HepG2 (cell line): ENCODE measurements around the gene TK1. TPM values are rescaled to one million over a fixed set of nuclear protein-coding genes. Genes with fewer than 3 reads are reported as not detected.

Source experiments
- CERS6 ChIP-seq: sonication (generic); formaldehyde crosslinking; IDR thresholded peaks from 2 replicates; pipeline ENCODE4 v1.5.0; 2020; ENCODE audit warnings: missing genetic modification reagents
- GATAD2A ChIP-seq: IDR thresholded peaks from 2 replicates; pipeline ENCODE4 v1.6.1; 2016
- HNRNPH1 ChIP-seq: fragments of 200-400 bp; formaldehyde crosslinking; optimal IDR thresholded peaks from 2 replicates; pipeline ENCODE3; 2017; ENCODE audit warnings: mild to moderate bottlenecking, low read depth, low read length
- IRF2 ChIP-seq: IDR thresholded peaks from 2 replicates; pipeline ENCODE4 v1.6.1; 2018; ENCODE audit warnings: missing genetic modification reagents, missing compliant biosample characterization
- ISX ChIP-seq: sonication (generic); formaldehyde crosslinking; conservative IDR thresholded peaks from 2 replicates; pipeline ENCODE4 v1.5.0; 2020; ENCODE audit warnings: missing genetic modification reagents
- JUND ChIP-seq: sonication (generic); formaldehyde crosslinking; IDR thresholded peaks from 2 replicates; pipeline ENCODE4 v1.8.0; 2022; ENCODE audit warnings: mild to moderate bottlenecking, missing genetic modification reagents
- KLF12 ChIP-seq: sonication (generic); formaldehyde crosslinking; IDR thresholded peaks from 2 replicates; pipeline ENCODE4 v1.4.0; 2020; ENCODE audit warnings: missing genetic modification reagents, borderline replicate concordance
- NFE2L1 ChIP-seq: sonication (generic); formaldehyde crosslinking; IDR thresholded peaks from 2 replicates; pipeline ENCODE4 v1.4.0; 2020; ENCODE audit warnings: missing genetic modification reagents, mild to moderate bottlenecking, borderline replicate concordance
- PITX1 ChIP-seq: sonication (generic); formaldehyde crosslinking; IDR thresholded peaks from 2 replicates; pipeline ENCODE4 v1.5.1; 2020; ENCODE audit warnings: mild to moderate bottlenecking, missing genetic modification reagents
- SMAD3 ChIP-seq: sonication (generic); formaldehyde crosslinking; IDR thresholded peaks from 2 replicates; pipeline ENCODE4 v1.4.0; 2020; ENCODE audit warnings: missing genetic modification reagents
- SMARCC2 ChIP-seq: fragments of 450-650 bp; IDR thresholded peaks from 2 replicates; pipeline ENCODE4 v1.6.1; 2017; ENCODE audit warnings: antibody characterized with exemption, mild to moderate bottlenecking
- STAG1 ChIP-seq: sonication (generic); formaldehyde crosslinking; IDR thresholded peaks from 2 replicates; pipeline ENCODE4 v1.4.0; 2020; ENCODE audit warnings: missing genetic modification reagents
- SYNCRIP ChIP-seq: fragments of 200-400 bp; formaldehyde crosslinking; IDR thresholded peaks from 2 replicates; pipeline ENCODE4 v1.6.1; 2018; ENCODE audit warnings: mild to moderate bottlenecking, low read depth, low read length; ENCODE audit not compliant: insufficient read depth
- TAF15 ChIP-seq: fragments of 200-400 bp; formaldehyde crosslinking; IDR thresholded peaks from one replicate; pipeline ENCODE4 v1.6.1; 2018; ENCODE audit warnings: mild to moderate bottlenecking, low read depth, low read length; ENCODE audit not compliant: poor library complexity, severe bottlenecking
- TEAD2 ChIP-seq: sonication (generic); formaldehyde crosslinking; IDR thresholded peaks from 2 replicates; pipeline ENCODE4 v1.9.0; 2021; ENCODE audit warnings: missing genetic modification reagents
- TOPORS ChIP-seq: sonication (generic); formaldehyde crosslinking; IDR thresholded peaks from 2 replicates; pipeline ENCODE4 v1.8.0; 2023; ENCODE audit warnings: mild to moderate bottlenecking, missing genetic modification reagents
- YEATS4 ChIP-seq: sonication (generic); formaldehyde crosslinking; IDR thresholded peaks from 2 replicates; pipeline ENCODE4 v1.4.0; 2020; ENCODE audit warnings: missing genetic modification reagents, borderline replicate concordance
- ZBTB26 ChIP-seq: IDR thresholded peaks from 2 replicates; pipeline ENCODE4 v1.6.1; 2016; ENCODE audit warnings: missing compliant biosample characterization, missing genetic modification reagents, borderline replicate concordance
- ZMYM4 ChIP-seq: sonication (generic); formaldehyde crosslinking; IDR thresholded peaks from 2 replicates; pipeline ENCODE4 v1.8.1; 2023; ENCODE audit warnings: mild to moderate bottlenecking, missing genetic modification reagents
- ZNF230 ChIP-seq: sonication (generic); formaldehyde crosslinking; IDR thresholded peaks from 2 replicates; pipeline ENCODE4 v1.4.0; 2020; ENCODE audit warnings: mild to moderate bottlenecking, missing genetic modification reagents
- ZNF234 ChIP-seq: sonication (generic); formaldehyde crosslinking; conservative IDR thresholded peaks from 2 replicates; pipeline ENCODE4 v1.5.1; 2020; ENCODE audit warnings: mild to moderate bottlenecking, missing genetic modification reagents
- ZNF235 ChIP-seq: sonication (generic); formaldehyde crosslinking; IDR thresholded peaks from 2 replicates; pipeline ENCODE4 v1.8.1; 2023; ENCODE audit warnings: mild to moderate bottlenecking, missing genetic modification reagents, borderline replicate concordance
- ZNF382 ChIP-seq: sonication (generic); formaldehyde crosslinking; IDR thresholded peaks from 2 replicates; pipeline ENCODE4 v1.5.0; 2020; ENCODE audit warnings: missing genetic modification reagents, mild to moderate bottlenecking, borderline replicate concordance
- ZNF605 ChIP-seq: sonication (generic); formaldehyde crosslinking; IDR thresholded peaks from 2 replicates; pipeline ENCODE4 v1.8.0; 2022; ENCODE audit warnings: mild to moderate bottlenecking, missing genetic modification reagents
- ZNF619 ChIP-seq: sonication (generic); formaldehyde crosslinking; IDR thresholded peaks from 2 replicates; pipeline ENCODE4 v1.4.0; 2020; ENCODE audit warnings: mild to moderate bottlenecking, missing genetic modification reagents
- ZSCAN21 ChIP-seq: sonication (generic); formaldehyde crosslinking; IDR thresholded peaks from 2 replicates; pipeline ENCODE4 v1.8.0; 2022; ENCODE audit warnings: mild to moderate bottlenecking, missing genetic modification reagents, moderate library complexity, borderline replicate concordance
- ZSCAN31 ChIP-seq: sonication (generic); formaldehyde crosslinking; IDR thresholded peaks from 2 replicates; pipeline ENCODE4 v1.5.0; 2020; ENCODE audit warnings: low read depth, mild to moderate bottlenecking, missing genetic modification reagents
- polyA plus RNA-seq, 8 experiments: library from polyadenylated mRNA; depleted of rRNA in 3 of 8; stranded (reverse) in 7 of 8; unstranded in 1 of 8; fragments of >200 nt; fragmentation: Illumina TruSeq in 4 of 8; extraction: Trizol in 4 of 8; gene quantifications; 2 replicates each; pipeline versions ENCODE4 v1.2.1 to v1.2.3, GENCODE V29; 2011 to 2016; ENCODE audit warnings: low read depth in 4 of 8, missing spikeins in 1 of 8, mixed read lengths in 1 of 8; ENCODE audit not compliant: insufficient read depth in 1 of 8
- total RNA-seq, 5 experiments: library from RNA; depleted of rRNA; stranded (reverse); fragments of >200 nt; fragmentation: Illumina TruSeq; extraction: Trizol; gene quantifications; 2 replicates each; pipeline ENCODE4 v1.2.3, GENCODE V29; 2016; ENCODE audit warnings: low read depth in 1 of 5
- TF ChIP-seq, protein P1 (sequence below): sonication (generic); formaldehyde crosslinking; IDR thresholded peaks from 2 replicates; pipeline ENCODE4 v1.8.0; 2022; ENCODE audit warnings: missing genetic modification reagents, mild to moderate bottlenecking, inconsistent platforms, borderline replicate concordance

TK1 gene
- total and polyA plus RNA-seq, 2 of the 13 experiments (the other 11 are each of a cell fraction or from before 2014, with no cell fraction given), result 45.0 to 96.0 TPM

DNA sequence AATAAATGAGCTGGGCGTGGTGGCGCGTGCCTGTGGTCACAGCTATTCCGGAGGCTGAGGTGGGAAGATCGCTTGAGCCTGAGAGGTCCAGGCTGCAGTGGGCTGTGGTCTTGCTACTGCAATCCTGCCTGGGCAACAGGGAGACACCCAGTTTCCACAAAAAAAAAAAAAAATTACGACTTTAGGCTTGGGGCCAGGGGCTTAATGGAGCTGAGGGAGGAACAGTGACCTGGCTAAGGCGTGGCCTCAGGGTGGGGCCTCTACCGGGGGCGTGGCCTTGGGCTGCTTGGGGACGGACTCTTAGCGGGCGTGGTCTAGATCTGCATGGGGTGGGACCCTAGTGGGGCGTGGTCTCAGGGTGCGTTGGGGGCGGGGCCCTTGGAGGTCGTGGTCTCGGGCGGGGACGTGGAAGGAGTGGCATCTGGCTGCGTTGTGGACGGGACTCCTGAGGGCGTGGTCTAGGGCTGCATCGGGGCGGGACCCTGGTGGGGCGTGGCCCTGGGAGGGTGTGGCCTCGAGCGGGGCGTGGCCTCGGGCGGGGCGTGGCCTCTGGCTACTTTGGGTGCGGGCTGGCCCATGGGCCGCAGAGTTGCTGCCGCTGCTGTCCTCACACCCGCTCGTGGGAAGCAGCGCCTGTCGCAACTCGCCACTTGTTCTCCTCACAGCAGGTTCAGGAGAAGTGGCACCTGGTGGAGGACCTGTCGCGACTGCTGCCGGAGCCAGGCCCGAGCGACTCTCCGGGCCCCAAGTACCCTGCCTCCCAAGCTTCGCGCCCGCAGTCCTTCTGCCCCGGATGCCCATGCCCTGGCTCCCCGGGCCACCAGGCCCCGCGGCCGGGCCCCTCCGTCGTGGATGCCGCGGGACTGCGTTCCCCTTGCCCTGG is 46.4 kb downstream of the TK1 start (continued):
- TF ChIP-seq, protein P1, sequence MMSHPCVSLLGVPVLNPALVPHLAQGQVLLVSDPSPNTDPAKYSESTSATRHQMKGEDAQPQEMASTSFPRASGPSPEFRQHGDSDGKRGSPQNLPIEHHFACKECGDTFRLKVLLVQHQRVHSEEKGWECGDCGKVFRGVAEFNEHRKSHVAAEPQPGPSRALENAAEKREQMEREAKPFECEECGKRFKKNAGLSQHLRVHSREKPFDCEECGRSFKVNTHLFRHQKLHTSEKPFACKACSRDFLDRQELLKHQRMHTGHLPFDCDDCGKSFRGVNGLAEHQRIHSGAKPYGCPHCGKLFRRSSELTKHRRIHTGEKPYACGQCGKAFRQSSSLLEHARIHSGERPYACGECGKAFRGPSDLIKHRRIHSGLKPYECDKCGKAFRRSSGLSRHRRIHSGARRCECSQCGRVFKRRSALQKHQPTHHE (CRISPR knock-in tag), result peak; percentile 82; the same call in 1 of the 2 replicates
- TF ChIP-seq ZSCAN31 (CRISPR knock-in tag), result 0 out of 2 replicates have a peak, but pooled peaks have one; percentile 28
- 0 out of 2 replicates have a peak, but pooled peaks have one; percentile 49 for TF ChIP-seq CERS6 (CRISPR knock-in tag)
- no peak for TF ChIP-seq ZNF234 (CRISPR knock-in tag)
- peak; percentile 64; the same call in 1 of the 2 replicates for TF ChIP-seq PITX1 (CRISPR knock-in tag)
- no peak for TF ChIP-seq ZNF619
- no peak for TF ChIP-seq TEAD2 (CRISPR knock-in tag)
- no peak for TF ChIP-seq IRF2
- no peak for TF ChIP-seq ZNF382 (CRISPR knock-in tag)
- no peak; the same call in 1 of the 2 replicates for TF ChIP-seq YEATS4
- TF ChIP-seq NFE2L1 (CRISPR knock-in tag), result no peak
- TF ChIP-seq ZNF605, result peak; percentile 58
- TF ChIP-seq SMARCC2, result no peak
- 0 out of 2 replicates have a peak, but pooled peaks have one; percentile 40 for TF ChIP-seq ZMYM4
- no peak for TF ChIP-seq SYNCRIP
- no peak for TF ChIP-seq TAF15
- no peak for TF ChIP-seq STAG1 (CRISPR knock-in tag)
- no peak for TF ChIP-seq ZNF230 (CRISPR knock-in tag)
- TF ChIP-seq ZSCAN21 (CRISPR knock-in tag), result no peak; the same call in 1 of the 2 replicates
- no peak for TF ChIP-seq HNRNPH1
- TF ChIP-seq SMAD3 (CRISPR knock-in tag), result no peak
- peak; percentile 40 for TF ChIP-seq GATAD2A (CRISPR knock-in tag)
- TF ChIP-seq ISX (CRISPR knock-in tag), result no peak
- no peak for TF ChIP-seq TOPORS (CRISPR knock-in tag)
- peak; percentile 78; the same call in 1 of the 2 replicates for TF ChIP-seq ZNF235
- no peak for TF ChIP-seq ZBTB26 (CRISPR knock-in tag)
- peak; percentile 93; the same call in 1 of the 2 replicates for TF ChIP-seq KLF12 (CRISPR knock-in tag)
- TF ChIP-seq JUND (CRISPR knock-in tag), result no peak
